Fibroblast of lung (primary cell): ENCODE data around the gene CCDC192. TPM values are rescaled to one million over a fixed set of nuclear protein-coding genes. Genes with fewer than 3 reads are reported as not detected.

Experiments used
- DNase-seq, 2 donors: peaks; one replicate each; pipeline versions ENCODE4 v3.0.0 to v3.0.0-alpha.2; 2010; ENCODE audit warnings: low read depth in 2 of 2
- H2AFZ ChIP-seq: 2 replicates; pipeline ENCODE4 v1.5.1; 2012; ENCODE audit warnings: low read length, control low read depth, inconsistent platforms
- H3K27ac ChIP-seq: 2 replicates; pipeline ENCODE4 v1.5.1; 2011; ENCODE audit warnings: low read length, control low read depth; ENCODE audit not compliant: insufficient read depth
- H3K27me3 ChIP-seq: 2 replicates; pipeline ENCODE4 v1.5.1; 2011; ENCODE audit warnings: mild to moderate bottlenecking, low read length; ENCODE audit not compliant: control insufficient read depth, insufficient read depth
- H3K36me3 ChIP-seq: 2 replicates; pipeline ENCODE4 v1.5.1; 2011; ENCODE audit warnings: low read length; ENCODE audit not compliant: control insufficient read depth, insufficient read depth
- H3K4me1 ChIP-seq: 2 replicates; pipeline ENCODE4 v1.5.1; 2011; ENCODE audit warnings: low read length; ENCODE audit not compliant: control insufficient read depth, insufficient read depth; ENCODE audit errors: extremely low read depth
- H3K4me2 ChIP-seq: 2 replicates; pipeline ENCODE4 v1.5.1; 2011; ENCODE audit warnings: low read length, control low read depth; ENCODE audit not compliant: insufficient read depth; ENCODE audit errors: extremely low read depth
- H3K4me3 ChIP-seq, 4 experiments: fragments of 200-600 bp in 1 of 4; sonication (generic) in 1 of 4; replicated peaks in 1 of 4; 2 replicates each; pipeline ENCODE4 v1.5.1; 2011 to 2016; ENCODE audit warnings: low read length in 4 of 4, low read depth in 3 of 4, mild to moderate bottlenecking in 3 of 4, control low read depth in 2 of 4, inconsistent platforms in 1 of 4, mixed read lengths in 1 of 4; ENCODE audit not compliant: insufficient read depth in 1 of 4; ENCODE audit errors: control extremely low read depth in 1 of 4
- H3K79me2 ChIP-seq: 2 replicates; pipeline ENCODE4 v1.5.1; 2012; ENCODE audit warnings: mild to moderate bottlenecking, low read length, inconsistent platforms; ENCODE audit not compliant: control insufficient read depth, insufficient read depth
- H3K9ac ChIP-seq: 2 replicates; pipeline ENCODE4 v1.5.1; 2011; ENCODE audit warnings: mild to moderate bottlenecking, low read length, control low read depth; ENCODE audit not compliant: insufficient read depth
- H3K9me3 ChIP-seq: 2 replicates; pipeline ENCODE4 v1.5.1; 2012; ENCODE audit warnings: low read depth, low read length; ENCODE audit not compliant: control insufficient read depth, insufficient read depth
- H4K20me1 ChIP-seq: 2 replicates; pipeline ENCODE4 v1.5.1; 2011; ENCODE audit warnings: low read length; ENCODE audit not compliant: control insufficient read depth, insufficient read depth; ENCODE audit errors: extremely low read depth
- CTCF ChIP-seq, 2 donors: IDR thresholded peaks in 1 of 2; conservative IDR thresholded peaks in 1 of 2; 1 replicate in 1 of 2; 2 replicates in 1 of 2; pipeline ENCODE4 v1.5.1; 2011 to 2012; ENCODE audit warnings: low read length in 2 of 2, control low read depth in 1 of 2, inconsistent platforms in 1 of 2, low read depth in 1 of 2, mild to moderate bottlenecking in 1 of 2
- EZH2 ChIP-seq: IDR thresholded peaks from 2 replicates; pipeline ENCODE4 v1.5.1; 2012; ENCODE audit warnings: low read length, control low read depth, mild to moderate bottlenecking; ENCODE audit errors: missing control alignments
- polyA plus RNA-seq, 2 donors: library from polyadenylated mRNA; depleted of rRNA in 1 of 2; stranded (reverse) in 1 of 2; unstranded in 1 of 2; fragments of >200 nt; gene quantifications; 2 replicates each; pipeline ENCODE4 v1.2.1, GENCODE V29; 2011 to 2012; ENCODE audit warnings: missing spikeins in 1 of 2
- total RNA-seq: library from RNA; depleted of rRNA; stranded (reverse); fragments of >200 nt; gene quantifications from 2 replicates; pipeline ENCODE4 v1.2.1, GENCODE V29; 2014

Gene CCDC192
- total and polyA plus RNA-seq, 2 donors (not counting 1 experiment from before 2014, with no cell fraction given), result not detected

GRCh38 chr5:127941646-127942045 is 238.5 kb downstream of the CCDC192 start:
- Histone ChIP-seq H3K36me3 (no peaks in the 10 kb centered on the region), H3K27me3 (no peaks in the 10 kb centered on the region), H2AFZ (peak overlapping the region; percentile 13), H3K9me3 (no peaks in the 10 kb centered on the region), H3K79me2 (no peaks in the 10 kb centered on the region), H3K4me1 (peaks cover 2% of the 10 kb centered on the region), H4K20me1 (no peaks in the 10 kb centered on the region), H3K4me2 (peak overlapping the region; percentile 33), H3K27ac (no peak overlapping the region), H3K9ac (no peak overlapping the region), H3K4me3 (no peak overlapping the region)
- TF ChIP-seq CTCF (conservative IDR thresholded peaks at IDR 0.05 in 1 of 2, IDR thresholded peaks at IDR 0.05 in 1 of 2; ENCODE audit: low read depth in 1 of 2, low read length in 2 of 2) (no peak), EZH2 (no peak)
- DNase-seq, result peak in 1 of 2 donors; percentile 37

- H2AFZ ChIP-seq, result no peak overlapping the region
- no peak overlapping the region for H3K9ac ChIP-seq
Measured at GRCh38 chr5:127942246-127943060, 239.3 kb downstream of the CCDC192 start.

GRCh38 chr5:127943061-127943371 is 239.8 kb downstream of the CCDC192 start:
- TF ChIP-seq EZH2, result no peak
- TF ChIP-seq CTCF (conservative IDR thresholded peaks at IDR 0.05 in 1 of 2, IDR thresholded peaks at IDR 0.05 in 1 of 2; ENCODE audit: low read depth in 1 of 2, low read length in 2 of 2), result no peak
- Histone ChIP-seq H3K9ac (no peak overlapping the region), H4K20me1 (no peaks in the 10 kb centered on the region), H3K4me3 (no peak overlapping the region), H3K27me3 (no peaks in the 10 kb centered on the region), H3K36me3 (no peaks in the 10 kb centered on the region), H2AFZ (no peak overlapping the region), H3K79me2 (no peaks in the 10 kb centered on the region), H3K4me1 (peaks cover 2% of the 10 kb centered on the region), H3K9me3 (no peaks in the 10 kb centered on the region), H3K4me2 (no peak overlapping the region), H3K27ac (no peak overlapping the region)
- DNase-seq, result no peak

More at GRCh38 chr5:127942246-127943060, 239.3 kb downstream of the CCDC192 start:
- peaks cover 2% of the 10 kb centered on the region for H3K4me1 ChIP-seq
- H3K27ac ChIP-seq, result no peak overlapping the region
- TF ChIP-seq CTCF (conservative IDR thresholded peaks at IDR 0.05 in 1 of 2, IDR thresholded peaks at IDR 0.05 in 1 of 2; ENCODE audit: low read depth in 1 of 2, low read length in 2 of 2), result no peak
- no peak for TF ChIP-seq EZH2
- H3K27me3 ChIP-seq, result no peaks in the 10 kb centered on the region
- no peak overlapping the region for H3K4me3 ChIP-seq
- H4K20me1 ChIP-seq, result no peaks in the 10 kb centered on the region
- no peaks in the 10 kb centered on the region for H3K9me3 ChIP-seq
- H3K36me3 ChIP-seq, result no peaks in the 10 kb centered on the region
- no peaks in the 10 kb centered on the region for H3K79me2 ChIP-seq
- H3K4me2 ChIP-seq, result no peak overlapping the region
- peak; percentile 22 to 56 for DNase-seq
